Measurements from ENCODE around the gene HNRNPUL1. TPM values are rescaled to one million over a fixed set of nuclear protein-coding genes. Genes with fewer than 3 reads are reported as not detected.
A peak's percentile ranks its signal among the peaks of the same experiment; 100 is the strongest.

HNRNPUL1 gene
- total and polyA plus RNA-seq, 10 of the 15 experiments (the other 5 are each of a cell fraction or from before 2014, with no cell fraction given), result 11.1 to 276 (median 117) TPM

- no peak for TF ChIP-seq ZNF217 (IDR thresholded peaks at IDR 0.05)
- no peak for TF ChIP-seq FOS (IDR thresholded peaks at IDR 0.05; ENCODE audit: borderline replicate concordance, extremely low read depth, insufficient read length)
- TF ChIP-seq ATF2 (IDR thresholded peaks at IDR 0.05; ENCODE audit: low read length), result 0 out of 2 replicates have a peak, but pooled peaks have one; percentile 53
- peak; percentile 92 for TF ChIP-seq IKZF2 (IDR thresholded peaks at IDR 0.05)
- TF ChIP-seq GATAD2B (conservative IDR thresholded peaks at IDR 0.05; ENCODE audit: low read depth), result peak; percentile 32; the same call in 1 of the 2 replicates
- TF ChIP-seq FOXM1 (IDR thresholded peaks at IDR 0.05; ENCODE audit: low read depth, low read length), result peak; percentile 83
- peak; percentile 86 for TF ChIP-seq NKRF (conservative IDR thresholded peaks at IDR 0.05)
- peak; percentile 76 for TF ChIP-seq ZNF384 (IDR thresholded peaks at IDR 0.05; ENCODE audit: borderline replicate concordance, low read depth, low read length)
- TF ChIP-seq USF2 (IDR thresholded peaks at IDR 0.05; ENCODE audit: borderline replicate concordance, low read depth, low read length), result no peak
- peak; percentile 82 for TF ChIP-seq BCLAF1 (IDR thresholded peaks at IDR 0.05)
- TF ChIP-seq SRF (IDR thresholded peaks at IDR 0.05; ENCODE audit: low read depth in 2 of 2, low read length in 2 of 2), result 0 out of 4 replicates have a peak, but pooled peaks of 1 of the 2 experiments have one; percentile 12
- peak; percentile 71 for TF ChIP-seq BACH1 (IDR thresholded peaks at IDR 0.05; ENCODE audit: borderline replicate concordance)
- peak; percentile 83 for TF ChIP-seq SMARCA5 (IDR thresholded peaks at IDR 0.05)
- peak; percentile 75; the same call in 1 of the 2 replicates for TF ChIP-seq CREB1 (IDR thresholded peaks at IDR 0.05; ENCODE audit: low read depth)
- TF ChIP-seq SREBF2 (IDR thresholded peaks at IDR 0.05; ENCODE audit: low read length), result peak; percentile 81
- peak; percentile 48; the same call in 1 of the 2 replicates for TF ChIP-seq TAF1 (IDR thresholded peaks at IDR 0.05; ENCODE audit: borderline replicate concordance, low read depth, low read length)
- TF ChIP-seq KDM1A (IDR thresholded peaks at IDR 0.05; ENCODE audit: borderline replicate concordance), result no peak
- peak; percentile 89 for TF ChIP-seq POU2F2 (IDR thresholded peaks at IDR 0.05; ENCODE audit: borderline replicate concordance, low read depth, low read length)
- TF ChIP-seq SKIL (IDR thresholded peaks at IDR 0.05; ENCODE audit: low read depth, poor library complexity, severe bottlenecking), result no peak
- TF ChIP-seq NBN (IDR thresholded peaks at IDR 0.05), result peak; percentile 69
- TF ChIP-seq JUND (IDR thresholded peaks at IDR 0.05; ENCODE audit: low read depth, low read length), result peak; percentile 36
Observed at GRCh38 chr19:41263042-41263849, 926 bp upstream of the HNRNPUL1 start (continued).
